HEK293 (cell line): ENCODE measurements around the gene TTLL7.

ENCODE experiments used
- CTCF ChIA-PET: fragments of 350-600 bp; formaldehyde crosslinking; extraction: SDS; loops from one replicate; lab custom pipeline; 2021; ENCODE audit warnings: antibody characterized with exemption; lab: Yijun Ruan, JAX
- POLR2A ChIA-PET: fragments of 300-600 bp; formaldehyde crosslinking; extraction: SDS; loops from one replicate; lab custom pipeline; 2020; ENCODE audit warnings: antibody characterized with exemption, inconsistent platforms; lab: Yijun Ruan, JAX
- H3K27ac ChIP-seq: fragments of 200-500 bp; sonication (Bioruptor generic); 2 replicates; pipeline ENCODE4 v1.5.1; 2014; ENCODE audit warnings: low read depth, low read length, control low read depth, inconsistent platforms; ENCODE audit errors: extremely low read depth
- H3K36me3 ChIP-seq, 2 experiments: fragments of 200-500 bp in 1 of 2; sonication (Bioruptor generic) in 1 of 2; 1 replicate in 1 of 2; 2 replicates in 1 of 2; pipeline ENCODE4 v1.5.1; 2014 to 2017; ENCODE audit warnings: inconsistent platforms in 2 of 2, low read length in 2 of 2; ENCODE audit not compliant: control insufficient read depth in 2 of 2, insufficient read depth in 1 of 2
- H3K4me1 ChIP-seq: fragments of 200-500 bp; sonication (Bioruptor generic); 2 replicates; pipeline ENCODE4 v1.5.1; 2014; ENCODE audit warnings: mild to moderate bottlenecking, low read length, inconsistent platforms; ENCODE audit not compliant: control insufficient read depth, insufficient read depth
- H3K4me3 ChIP-seq: 2 replicates; pipeline ENCODE4 v1.5.1; 2011; ENCODE audit warnings: low read depth, mild to moderate bottlenecking, control low read depth, low read length, moderate library complexity
- H3K9me3 ChIP-seq: fragments of 200-500 bp; sonication (Bioruptor generic); 2 replicates; pipeline ENCODE4 v1.5.1; 2014; ENCODE audit warnings: low read depth, low read length, inconsistent platforms; ENCODE audit not compliant: control insufficient read depth, insufficient read depth
- KLF7 ChIP-seq: fragments of 450-650 bp; formaldehyde crosslinking; IDR thresholded peaks from 2 replicates; pipeline ENCODE4 v1.5.1; 2016; ENCODE audit warnings: missing biosample characterization, missing genetic modification characterization, borderline replicate concordance
- MEIS1 ChIP-seq: sonication (generic); formaldehyde crosslinking; IDR thresholded peaks from 2 replicates; pipeline ENCODE4 v1.8.1; 2022; ENCODE audit warnings: missing genetic modification reagents, mild to moderate bottlenecking, borderline replicate concordance
- YY2 ChIP-seq: fragments of 450-650 bp; formaldehyde crosslinking; IDR thresholded peaks from 2 replicates; pipeline ENCODE4 v1.5.1; 2016; ENCODE audit warnings: missing biosample characterization, missing genetic modification characterization
- ZBTB21 ChIP-seq: fragments of 450-650 bp; formaldehyde crosslinking; IDR thresholded peaks from 2 replicates; pipeline ENCODE4 v1.5.1; 2017; ENCODE audit warnings: missing biosample characterization, missing genetic modification characterization
- ZFP69B ChIP-seq: fragments of 450-650 bp; formaldehyde crosslinking; IDR thresholded peaks from 2 replicates; pipeline ENCODE4 v1.5.1; 2016; ENCODE audit warnings: missing biosample characterization, missing genetic modification characterization
- ZNF112 ChIP-seq: fragments of 450-650 bp; formaldehyde crosslinking; IDR thresholded peaks from 2 replicates; pipeline ENCODE4 v1.5.0; 2017; ENCODE audit warnings: missing biosample characterization, missing genetic modification characterization
- ZNF16 ChIP-seq: fragments of 450-650 bp; formaldehyde crosslinking; IDR thresholded peaks from 2 replicates; pipeline ENCODE4 v1.5.1; 2016; ENCODE audit warnings: low read depth, missing biosample characterization, missing genetic modification characterization
- ZNF184 ChIP-seq: fragments of 450-650 bp; IDR thresholded peaks from 2 replicates; pipeline ENCODE4 v1.5.1; 2018; ENCODE audit warnings: missing biosample characterization, mild to moderate bottlenecking, missing genetic modification characterization
- ZNF211 ChIP-seq: fragments of 450-650 bp; formaldehyde crosslinking; IDR thresholded peaks from 2 replicates; pipeline ENCODE4 v1.5.1; 2016; ENCODE audit warnings: low read depth, missing biosample characterization, missing genetic modification characterization
- ZNF23 ChIP-seq: fragments of 450-650 bp; formaldehyde crosslinking; IDR thresholded peaks from 2 replicates; pipeline ENCODE4 v1.5.1; 2016; ENCODE audit warnings: missing biosample characterization, missing genetic modification characterization, borderline replicate concordance
- ZNF292 ChIP-seq: fragments of 450-650 bp; formaldehyde crosslinking; IDR thresholded peaks from 2 replicates; pipeline ENCODE4 v1.5.1; 2016; ENCODE audit warnings: low read depth, missing biosample characterization, missing genetic modification characterization, borderline replicate concordance
- ZNF48 ChIP-seq: fragments of 450-650 bp; formaldehyde crosslinking; IDR thresholded peaks from 2 replicates; pipeline ENCODE4 v1.5.1; 2016; ENCODE audit warnings: missing biosample characterization, missing genetic modification characterization
- ZNF501 ChIP-seq: fragments of 450-650 bp; formaldehyde crosslinking; IDR thresholded peaks from 2 replicates; pipeline ENCODE4 v1.5.1; 2016; ENCODE audit warnings: missing biosample characterization, missing genetic modification characterization
- ZNF549 ChIP-seq: fragments of 450-650 bp; IDR thresholded peaks from 2 replicates; pipeline ENCODE4 v1.5.1; 2018; ENCODE audit warnings: missing biosample characterization, missing genetic modification characterization, mild to moderate bottlenecking, inconsistent platforms, moderate library complexity
- ZNF624 ChIP-seq: fragments of 450-650 bp; formaldehyde crosslinking; IDR thresholded peaks from 2 replicates; pipeline ENCODE4 v1.5.1; 2017; ENCODE audit warnings: missing biosample characterization, missing genetic modification characterization
- ZNF677 ChIP-seq: fragments of 450-650 bp; IDR thresholded peaks from 2 replicates; pipeline ENCODE4 v1.5.0; 2018; ENCODE audit warnings: missing biosample characterization, mild to moderate bottlenecking, missing genetic modification characterization, moderate library complexity
- ZNF707 ChIP-seq: fragments of 450-650 bp; formaldehyde crosslinking; IDR thresholded peaks from 2 replicates; pipeline ENCODE4 v1.5.1; 2016; ENCODE audit warnings: missing biosample characterization, missing genetic modification characterization
- ZNF792 ChIP-seq: fragments of 450-650 bp; formaldehyde crosslinking; IDR thresholded peaks from 2 replicates; pipeline ENCODE4 v1.5.1; 2016; ENCODE audit warnings: missing biosample characterization, missing genetic modification characterization
- TF ChIP-seq, protein P1 (sequence below): fragments of 450-650 bp; formaldehyde crosslinking; IDR thresholded peaks from 2 replicates; pipeline ENCODE4 v1.5.1; 2016; ENCODE audit warnings: missing biosample characterization, missing genetic modification characterization
- TF ChIP-seq, protein P2 (sequence below): fragments of 450-650 bp; IDR thresholded peaks from 2 replicates; pipeline ENCODE4 v1.5.1; 2018; ENCODE audit warnings: missing biosample characterization, missing genetic modification characterization
- TF ChIP-seq, protein P3 (sequence below): fragments of 450-650 bp; formaldehyde crosslinking; IDR thresholded peaks from 2 replicates; pipeline ENCODE4 v1.5.1; 2016; ENCODE audit warnings: missing biosample characterization, missing genetic modification characterization
- TF ChIP-seq, protein P4 (sequence below): IDR thresholded peaks from 2 replicates; pipeline ENCODE4 v1.6.1; 2011; ENCODE audit warnings: mild to moderate bottlenecking, low read depth, low read length, borderline replicate concordance
- TF ChIP-seq, protein P5 (sequence below): fragments of 450-650 bp; formaldehyde crosslinking; IDR thresholded peaks from 2 replicates; pipeline ENCODE4; 2016; ENCODE audit warnings: missing biosample characterization, missing genetic modification characterization
- TF ChIP-seq, protein P6 (sequence below): fragments of 450-650 bp; formaldehyde crosslinking; IDR thresholded peaks from 2 replicates; pipeline ENCODE4 v1.5.1; 2016; ENCODE audit warnings: missing biosample characterization, missing genetic modification characterization, borderline replicate concordance

TTLL7 gene

DNA sequence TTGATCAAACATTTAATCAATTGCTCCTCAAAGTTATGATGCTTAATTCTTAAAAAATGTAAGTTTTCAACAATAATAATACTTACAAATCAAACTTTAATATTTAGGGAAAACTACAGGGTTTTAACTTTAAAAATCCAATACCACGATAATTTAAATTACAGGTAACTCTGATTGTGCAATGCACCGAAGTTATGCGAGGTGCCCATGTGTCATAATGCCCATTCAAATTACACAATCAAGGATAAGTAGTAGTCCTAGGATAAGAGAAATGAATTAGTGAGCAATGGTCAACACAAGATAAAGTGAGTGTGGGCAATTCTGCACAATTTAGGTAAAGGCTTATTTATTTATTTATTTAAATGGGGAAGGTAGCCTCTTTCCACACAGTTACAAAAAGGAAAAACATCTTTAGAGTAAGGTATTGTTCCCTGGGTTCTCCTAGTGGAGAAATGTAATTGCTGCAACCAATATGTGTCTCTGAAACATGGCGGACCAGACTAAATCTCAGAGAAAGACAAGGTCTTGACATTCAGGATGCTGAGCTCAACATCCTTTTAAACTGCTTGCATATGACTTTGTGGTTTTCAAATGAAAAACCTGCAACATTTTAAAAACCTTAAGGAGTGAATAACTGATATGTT, 164.2 kb downstream of the TTLL7 start:
- H3K27ac ChIP-seq: no peak overlapping the region
- CTCF ChIA-PET: no interaction called here
- TF ChIP-seq ZFP69B: no peak
- TF ChIP-seq ZNF549 (tag by site-specific recombination): no peak
- TF ChIP-seq ZNF501 (tag by site-specific recombination): no peak
- TF ChIP-seq, protein P1, sequence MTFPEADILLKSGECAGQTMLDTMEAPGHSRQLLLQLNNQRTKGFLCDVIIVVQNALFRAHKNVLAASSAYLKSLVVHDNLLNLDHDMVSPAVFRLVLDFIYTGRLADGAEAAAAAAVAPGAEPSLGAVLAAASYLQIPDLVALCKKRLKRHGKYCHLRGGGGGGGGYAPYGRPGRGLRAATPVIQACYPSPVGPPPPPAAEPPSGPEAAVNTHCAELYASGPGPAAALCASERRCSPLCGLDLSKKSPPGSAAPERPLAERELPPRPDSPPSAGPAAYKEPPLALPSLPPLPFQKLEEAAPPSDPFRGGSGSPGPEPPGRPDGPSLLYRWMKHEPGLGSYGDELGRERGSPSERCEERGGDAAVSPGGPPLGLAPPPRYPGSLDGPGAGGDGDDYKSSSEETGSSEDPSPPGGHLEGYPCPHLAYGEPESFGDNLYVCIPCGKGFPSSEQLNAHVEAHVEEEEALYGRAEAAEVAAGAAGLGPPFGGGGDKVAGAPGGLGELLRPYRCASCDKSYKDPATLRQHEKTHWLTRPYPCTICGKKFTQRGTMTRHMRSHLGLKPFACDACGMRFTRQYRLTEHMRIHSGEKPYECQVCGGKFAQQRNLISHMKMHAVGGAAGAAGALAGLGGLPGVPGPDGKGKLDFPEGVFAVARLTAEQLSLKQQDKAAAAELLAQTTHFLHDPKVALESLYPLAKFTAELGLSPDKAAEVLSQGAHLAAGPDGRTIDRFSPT (tag by site-specific recombination): no peak
- TF ChIP-seq, protein P2, sequence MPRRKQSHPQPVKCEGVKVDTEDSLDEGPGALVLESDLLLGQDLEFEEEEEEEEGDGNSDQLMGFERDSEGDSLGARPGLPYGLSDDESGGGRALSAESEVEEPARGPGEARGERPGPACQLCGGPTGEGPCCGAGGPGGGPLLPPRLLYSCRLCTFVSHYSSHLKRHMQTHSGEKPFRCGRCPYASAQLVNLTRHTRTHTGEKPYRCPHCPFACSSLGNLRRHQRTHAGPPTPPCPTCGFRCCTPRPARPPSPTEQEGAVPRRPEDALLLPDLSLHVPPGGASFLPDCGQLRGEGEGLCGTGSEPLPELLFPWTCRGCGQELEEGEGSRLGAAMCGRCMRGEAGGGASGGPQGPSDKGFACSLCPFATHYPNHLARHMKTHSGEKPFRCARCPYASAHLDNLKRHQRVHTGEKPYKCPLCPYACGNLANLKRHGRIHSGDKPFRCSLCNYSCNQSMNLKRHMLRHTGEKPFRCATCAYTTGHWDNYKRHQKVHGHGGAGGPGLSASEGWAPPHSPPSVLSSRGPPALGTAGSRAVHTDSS (tag by site-specific recombination): no peak
- no peak for TF ChIP-seq ZNF292 (tag by site-specific recombination)
- TF ChIP-seq ZBTB21 (tag by site-specific recombination): no peak
- TF ChIP-seq, protein P3, sequence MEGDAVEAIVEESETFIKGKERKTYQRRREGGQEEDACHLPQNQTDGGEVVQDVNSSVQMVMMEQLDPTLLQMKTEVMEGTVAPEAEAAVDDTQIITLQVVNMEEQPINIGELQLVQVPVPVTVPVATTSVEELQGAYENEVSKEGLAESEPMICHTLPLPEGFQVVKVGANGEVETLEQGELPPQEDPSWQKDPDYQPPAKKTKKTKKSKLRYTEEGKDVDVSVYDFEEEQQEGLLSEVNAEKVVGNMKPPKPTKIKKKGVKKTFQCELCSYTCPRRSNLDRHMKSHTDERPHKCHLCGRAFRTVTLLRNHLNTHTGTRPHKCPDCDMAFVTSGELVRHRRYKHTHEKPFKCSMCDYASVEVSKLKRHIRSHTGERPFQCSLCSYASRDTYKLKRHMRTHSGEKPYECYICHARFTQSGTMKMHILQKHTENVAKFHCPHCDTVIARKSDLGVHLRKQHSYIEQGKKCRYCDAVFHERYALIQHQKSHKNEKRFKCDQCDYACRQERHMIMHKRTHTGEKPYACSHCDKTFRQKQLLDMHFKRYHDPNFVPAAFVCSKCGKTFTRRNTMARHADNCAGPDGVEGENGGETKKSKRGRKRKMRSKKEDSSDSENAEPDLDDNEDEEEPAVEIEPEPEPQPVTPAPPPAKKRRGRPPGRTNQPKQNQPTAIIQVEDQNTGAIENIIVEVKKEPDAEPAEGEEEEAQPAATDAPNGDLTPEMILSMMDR: no peak
- TF ChIP-seq, protein P4, sequence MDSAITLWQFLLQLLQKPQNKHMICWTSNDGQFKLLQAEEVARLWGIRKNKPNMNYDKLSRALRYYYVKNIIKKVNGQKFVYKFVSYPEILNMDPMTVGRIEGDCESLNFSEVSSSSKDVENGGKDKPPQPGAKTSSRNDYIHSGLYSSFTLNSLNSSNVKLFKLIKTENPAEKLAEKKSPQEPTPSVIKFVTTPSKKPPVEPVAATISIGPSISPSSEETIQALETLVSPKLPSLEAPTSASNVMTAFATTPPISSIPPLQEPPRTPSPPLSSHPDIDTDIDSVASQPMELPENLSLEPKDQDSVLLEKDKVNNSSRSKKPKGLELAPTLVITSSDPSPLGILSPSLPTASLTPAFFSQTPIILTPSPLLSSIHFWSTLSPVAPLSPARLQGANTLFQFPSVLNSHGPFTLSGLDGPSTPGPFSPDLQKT: no peak
- TF ChIP-seq ZNF112 (tag by site-specific recombination): no peak
- TF ChIP-seq ZNF677 (tag by site-specific recombination): no peak
- TF ChIP-seq ZNF211: no peak
- no peak for TF ChIP-seq ZNF48 (tag by site-specific recombination)
- no peak for TF ChIP-seq KLF7 (tag by site-specific recombination)

DNA sequence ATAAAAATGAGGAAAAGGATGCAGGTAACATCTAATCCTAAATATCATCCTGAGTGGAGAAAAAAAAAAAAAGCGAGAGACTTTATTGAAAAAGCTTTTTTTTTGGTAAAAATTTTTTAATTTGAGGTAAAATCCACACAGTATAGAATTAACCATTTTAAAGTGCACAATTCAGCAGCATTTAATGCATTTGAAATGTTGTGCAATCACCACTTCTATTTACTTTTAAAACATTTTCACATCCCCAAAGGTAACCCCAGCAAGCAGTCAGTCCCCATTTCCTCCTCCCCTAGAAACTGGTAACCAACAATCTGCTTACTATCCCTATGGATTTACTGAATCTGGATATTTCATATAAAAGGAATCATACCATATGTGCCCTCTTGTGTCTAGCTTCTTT, 166.7 kb downstream of the TTLL7 start:
- H3K4me3 ChIP-seq: no peak overlapping the region
- H3K36me3 ChIP-seq: no peaks in the 10 kb centered on the region
- ChIA-PET CTCF (no interaction called here), POLR2A (no interaction called here)
- no peaks in the 10 kb centered on the region for H3K4me1 ChIP-seq
- H3K9me3 ChIP-seq: no peaks in the 10 kb centered on the region
- no peak for TF ChIP-seq MEIS1 (CRISPR knock-in tag)
- TF ChIP-seq ZNF23 (tag by site-specific recombination): no peak
- TF ChIP-seq, protein P5, sequence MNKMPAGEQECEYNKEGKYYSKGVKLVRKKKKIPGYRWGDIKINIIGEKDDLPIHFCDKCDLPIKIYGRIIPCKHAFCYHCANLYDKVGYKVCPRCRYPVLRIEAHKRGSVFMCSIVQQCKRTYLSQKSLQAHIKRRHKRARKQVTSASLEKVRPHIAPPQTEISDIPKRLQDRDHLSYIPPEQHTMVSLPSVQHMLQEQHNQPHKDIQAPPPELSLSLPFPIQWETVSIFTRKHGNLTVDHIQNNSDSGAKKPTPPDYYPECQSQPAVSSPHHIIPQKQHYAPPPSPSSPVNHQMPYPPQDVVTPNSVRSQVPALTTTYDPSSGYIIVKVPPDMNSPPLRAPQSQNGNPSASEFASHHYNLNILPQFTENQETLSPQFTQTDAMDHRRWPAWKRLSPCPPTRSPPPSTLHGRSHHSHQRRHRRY (tag by site-specific recombination): no peak
- TF ChIP-seq YY2: no peak
- TF ChIP-seq, protein P6, sequence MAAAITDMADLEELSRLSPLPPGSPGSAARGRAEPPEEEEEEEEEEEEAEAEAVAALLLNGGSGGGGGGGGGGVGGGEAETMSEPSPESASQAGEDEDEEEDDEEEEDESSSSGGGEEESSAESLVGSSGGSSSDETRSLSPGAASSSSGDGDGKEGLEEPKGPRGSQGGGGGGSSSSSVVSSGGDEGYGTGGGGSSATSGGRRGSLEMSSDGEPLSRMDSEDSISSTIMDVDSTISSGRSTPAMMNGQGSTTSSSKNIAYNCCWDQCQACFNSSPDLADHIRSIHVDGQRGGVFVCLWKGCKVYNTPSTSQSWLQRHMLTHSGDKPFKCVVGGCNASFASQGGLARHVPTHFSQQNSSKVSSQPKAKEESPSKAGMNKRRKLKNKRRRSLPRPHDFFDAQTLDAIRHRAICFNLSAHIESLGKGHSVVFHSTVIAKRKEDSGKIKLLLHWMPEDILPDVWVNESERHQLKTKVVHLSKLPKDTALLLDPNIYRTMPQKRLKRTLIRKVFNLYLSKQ (tag by site-specific recombination): no peak
- no peak for TF ChIP-seq ZNF792 (tag by site-specific recombination)
- TF ChIP-seq ZNF707: no peak
- no peak for TF ChIP-seq ZNF16
- no peak for TF ChIP-seq ZNF624 (tag by site-specific recombination)
- TF ChIP-seq ZNF184: no peak
- no peak overlapping the region for H3K27ac ChIP-seq

More for the DNA sequence above, 164.2 kb downstream of the TTLL7 start:
- Histone ChIP-seq H3K4me3 (no peak overlapping the region), H3K4me1 (no peaks in the 10 kb centered on the region), H3K36me3 (no peaks in the 10 kb centered on the region), H3K9me3 (no peaks in the 10 kb centered on the region)
- POLR2A ChIA-PET: no interaction called here
